HepG2 (cell line): ENCODE results near the gene TMEM209. TPM values are rescaled to one million over a fixed set of nuclear protein-coding genes. Genes with fewer than 3 reads are reported as not detected.

Source experiments
- ATAC-seq: fragments of 200-7000 bp; cut with Tn5 transposase; 3 replicates; pipeline ENCODE4 v1.9.1; 2020; ENCODE audit warnings: mild to moderate bottlenecking, moderate library complexity
- BruUV-seq: library from RNA; stranded (reverse); fragments of 400-500 nt; replicated peaks from 2 replicates; lab custom pipeline; 2021; lab: Mats Ljungman, UMichigan
- CTCF ChIA-PET: fragments of 300-600 bp; formaldehyde crosslinking; extraction: SDS; loops from one replicate; lab custom pipeline; 2021; ENCODE audit warnings: low total read pairs, inconsistent platforms, low intra/inter-chr PET ratio; lab: Yijun Ruan, JAX
- POLR2A ChIA-PET: fragments of 350-600 bp; sonication (Branson Sonifier 250); formaldehyde crosslinking; loops from one replicate; lab custom pipeline; 2020; ENCODE audit warnings: antibody characterized with exemption, inconsistent platforms; lab: Yijun Ruan, JAX
- DNase-seq: peaks from one replicate; pipeline ENCODE4 v3.0.0-alpha.2; 2015; ENCODE audit warnings: low spot score
- FAIRE-seq: peaks from 3 replicates; lab custom pipeline; 2011; peaks lifted over from hg19 to GRCh38; lab: Jason Lieb, UNC
- H2AFZ ChIP-seq: one replicate; pipeline ENCODE4 v1.6.1; 2011; ENCODE audit warnings: low read length, inconsistent platforms
- H3K27ac ChIP-seq: fragments of 300-600 bp; 3 replicates; pipeline ENCODE4 v1.8.0; 2011; ENCODE audit warnings: mixed run types, mild to moderate bottlenecking, mixed read lengths, low read length, inconsistent platforms; ENCODE audit not compliant: insufficient read depth; ENCODE audit errors: extremely low read length
- H3K27me3 ChIP-seq, 2 experiments: fragments of 200-600 bp in 1 of 2; 2 replicates in 1 of 2; 3 replicates in 1 of 2; pipeline versions ENCODE4 v1.6.0 to v1.8.0; 2011; ENCODE audit warnings: low read length in 2 of 2, mild to moderate bottlenecking in 2 of 2, moderate library complexity in 2 of 2, inconsistent platforms in 1 of 2; ENCODE audit not compliant: insufficient read depth in 2 of 2, control insufficient read depth in 1 of 2
- H3K36me3 ChIP-seq, 2 experiments: fragments of 200-600 bp in 1 of 2; replicated peaks in 1 of 2; 2 replicates in 1 of 2; 3 replicates in 1 of 2; pipeline versions ENCODE4 v1.5.1 to v1.8.0; 2011; ENCODE audit warnings: low read length in 2 of 2, inconsistent platforms in 1 of 2; ENCODE audit not compliant: insufficient read depth in 2 of 2, control insufficient read depth in 1 of 2
- H3K4me1 ChIP-seq: 2 replicates; pipeline ENCODE4 v1.5.1; 2012; ENCODE audit warnings: low read length, inconsistent platforms; ENCODE audit not compliant: insufficient read depth
- H3K4me2 ChIP-seq: 2 replicates; pipeline ENCODE4 v1.6.0; 2011; ENCODE audit warnings: low read depth, low read length, inconsistent platforms
- H3K4me3 ChIP-seq, 3 experiments: fragments of 200-600 bp in 1 of 3; sonication (generic), shearing (Covaris generic) in 1 of 3; replicated peaks in 1 of 3; 2 replicates each; pipeline ENCODE4 v1.5.1; 2011 to 2016; ENCODE audit warnings: low read length in 3 of 3, inconsistent platforms in 2 of 3, low read depth in 2 of 3, mild to moderate bottlenecking in 2 of 3, control low read depth in 1 of 3, mixed read lengths in 1 of 3; ENCODE audit not compliant: insufficient read depth in 1 of 3
- H3K79me2 ChIP-seq: one replicate; pipeline ENCODE4 v1.6.1; 2011; ENCODE audit warnings: low read length, inconsistent platforms; ENCODE audit not compliant: insufficient read depth
- H3K9ac ChIP-seq: 2 replicates; pipeline ENCODE4 v1.6.0; 2011; ENCODE audit warnings: mild to moderate bottlenecking, low read depth, low read length, inconsistent platforms; ENCODE audit not compliant: insufficient read depth
- H3K9me3 ChIP-seq: 2 replicates; pipeline ENCODE4 v1.5.1; 2012; ENCODE audit warnings: mild to moderate bottlenecking, low read length
- H4K20me1 ChIP-seq: 2 replicates; pipeline ENCODE4 v1.6.0; 2011; ENCODE audit warnings: inconsistent platforms, mild to moderate bottlenecking, low read length, moderate library complexity; ENCODE audit not compliant: insufficient read depth
- IRF9 ChIP-seq: sonication (generic); formaldehyde crosslinking; IDR thresholded peaks from 2 replicates; pipeline ENCODE4 v1.8.0; 2022; ENCODE audit warnings: missing genetic modification reagents, mild to moderate bottlenecking, borderline replicate concordance
- PAWR ChIP-seq: sonication (generic); formaldehyde crosslinking; IDR thresholded peaks from 2 replicates; pipeline ENCODE4 v1.4.0; 2020; ENCODE audit warnings: missing genetic modification reagents, mild to moderate bottlenecking, borderline replicate concordance
- PAXIP1 ChIP-seq: sonication (generic); formaldehyde crosslinking; conservative IDR thresholded peaks from 2 replicates; pipeline ENCODE4 v1.4.0; 2020; ENCODE audit warnings: mild to moderate bottlenecking, missing genetic modification reagents, moderate library complexity
- SCMH1 ChIP-seq: sonication (generic); formaldehyde crosslinking; IDR thresholded peaks from 2 replicates; pipeline ENCODE4 v1.9.0; 2021; ENCODE audit warnings: missing genetic modification reagents, mild to moderate bottlenecking, borderline replicate concordance
- SOX6 ChIP-seq, 2 experiments: fragments of 450-650 bp in 1 of 2; sonication (generic) in 1 of 2; formaldehyde crosslinking in 1 of 2; IDR thresholded peaks; 2 replicates each; pipeline versions ENCODE4 v1.4.0 to v1.6.1; 2017 to 2020; ENCODE audit warnings: antibody characterized with exemption in 1 of 2, mild to moderate bottlenecking in 1 of 2, missing genetic modification reagents in 1 of 2
- ZNF792 ChIP-seq: IDR thresholded peaks from 2 replicates; pipeline ENCODE4 v1.6.1; 2016
- WGBS: methylation state at CpG from one replicate; pipeline ENCODE4 v1.1.6; 2017; ENCODE audit warnings: low lambda C conversion rate; 5-methylcytosine and 5-hydroxymethylcytosine counted together
- in situ Hi-C: cut with HindIII; loops from 2 replicates; pipeline ENCODE4 v1.10.0; 2017; ENCODE audit warnings: low pct_unique_long_range_greater_than_20kb; ENCODE audit not compliant: extremely low pct_ligation_motif_present
- intact Hi-C: fragments of 100-400 bp; cut with micrococcal nuclease; formaldehyde crosslinking; loops from one replicate; pipeline ENCODE4 v1.10.0; 2022; ENCODE audit not compliant: unreplicated experiment
- polyA plus RNA-seq, 8 experiments: library from polyadenylated mRNA; depleted of rRNA in 3 of 8; stranded (reverse) in 7 of 8; unstranded in 1 of 8; fragments of >200 nt; fragmentation: Illumina TruSeq in 4 of 8; extraction: Trizol in 4 of 8; gene quantifications; 2 replicates each; pipeline versions ENCODE4 v1.2.1 to v1.2.3, GENCODE V29; 2011 to 2016; ENCODE audit warnings: low read depth in 4 of 8, missing spikeins in 1 of 8, mixed read lengths in 1 of 8; ENCODE audit not compliant: insufficient read depth in 1 of 8
- total RNA-seq, 5 experiments: library from RNA; depleted of rRNA; stranded (reverse); fragments of >200 nt; fragmentation: Illumina TruSeq; extraction: Trizol; gene quantifications; 2 replicates each; pipeline ENCODE4 v1.2.3, GENCODE V29; 2016; ENCODE audit warnings: low read depth in 1 of 5

Gene TMEM209
- total and polyA plus RNA-seq, 2 of the 13 experiments (the other 11 are each of a cell fraction or from before 2014, with no cell fraction given), result 14.5 to 15.6 TPM

- no peaks in the 10 kb centered on the region for H4K20me1 ChIP-seq
These were observed 54.6 kb downstream of the TMEM209 start for GRCh38 chr7:130150587-130150986.

More at GRCh38 chr7:130150587-130150986, 54.6 kb downstream of the TMEM209 start:
- H3K4me2 ChIP-seq, result no peak overlapping the region
- H3K9ac ChIP-seq, result no peak overlapping the region
- no peaks in the 10 kb centered on the region for H3K79me2 ChIP-seq
- no peak overlapping the region for H3K4me3 ChIP-seq
- ChIA-PET CTCF (no interaction called here), POLR2A (no interaction called here)
- intact Hi-C loops (loop anchor here (5.0 kb wide), 1 partner anchor 78 kb away; the partner anchor contains the start of gene KLHDC10), in situ Hi-C loops (no loop called here)
- H3K36me3 ChIP-seq, result no peaks in the 10 kb centered on the region
- TF ChIP-seq PAWR (CRISPR knock-in tag) (no peak), IRF9 (CRISPR knock-in tag) (no peak), ZNF792 (CRISPR knock-in tag) (no peak), PAXIP1 (CRISPR knock-in tag) (no peak), SCMH1 (CRISPR knock-in tag) (no peak), SOX6 (IDR thresholded peaks at IDR 0.05) (no peak), SOX6 (CRISPR knock-in tag; IDR thresholded peaks at IDR 0.05) (no peak)
- FAIRE-seq, result no peak
- no peaks in the 10 kb centered on the region for H3K9me3 ChIP-seq
- WGBS, result 70% methylated on average over 9 of the region's 11 CpGs
- peaks cover 28% of the 10 kb centered on the region for H3K4me1 ChIP-seq
- no peak for ATAC-seq
- no peak overlapping the region for H2AFZ ChIP-seq
- BruUV-seq, result no TSS peak
- DNase-seq, result no peak
- H3K27ac ChIP-seq, result no peak overlapping the region
- H3K27me3 ChIP-seq, result no peaks in the 10 kb centered on the region
